OCI-LY1 (cell line): ENCODE measurements around the gene MBD6.

Source experiments
- CTCF ChIP-seq: fragments of 200-600 bp; sonication (generic), shearing (Covaris generic); IDR thresholded peaks from 2 replicates; pipeline ENCODE4 v1.5.1; 2017; ENCODE audit warnings: mild to moderate bottlenecking, antibody characterized with exemption, low read length, moderate library complexity, mixed read lengths
- EZH2 ChIP-seq: fragments of 200-600 bp; sonication (generic), shearing (Covaris generic); IDR thresholded peaks from 2 replicates; pipeline ENCODE4 v1.8.0; 2017; ENCODE audit warnings: borderline replicate concordance, mixed run types, mild to moderate bottlenecking, antibody characterized with exemption, low read length, moderate library complexity, mixed read lengths

- TF ChIP-seq CTCF (no peak), EZH2 (no peak)
Measured at GRCh38 chr12:57524814-57525614, 2.4 kb downstream of the MBD6 start.
